ENCODE measurements around the gene ATXN2L.
"Not testable (repeated sequence)": the region's sequence is repeated elsewhere in the genome, so short reads cannot be mapped to it uniquely, and the experiment has no call there.

ATXN2L gene

GRCh38 chr16:28874406-28874805 is 51.6 kb downstream of the ATXN2L start:
- DNase-seq: no peak

GRCh38 chr16:28875134-28876018 is 52.6 kb downstream of the ATXN2L start:
- DNase-seq: no peak

- no peak for DNase-seq
These were observed 53.3 kb downstream of the ATXN2L start for GRCh38 chr16:28876019-28876659.

GRCh38 chr16:28876973-28877654 is 54.3 kb downstream of the ATXN2L start:
- DNase-seq: no peak

- DNase-seq: no peak
These were observed 54.8 kb downstream of the ATXN2L start for GRCh38 chr16:28877655-28878000.

- no peak for DNase-seq
These were observed 55.5 kb downstream of the ATXN2L start, which contains the start of gene ATP2A1 for GRCh38 chr16:28878083-28878926. TSS of gene ATP2A1 (plus strand) at chr16:28878488. CDS start at chr16:28878672, 184 bp downstream.

- peak; percentile 17 for DNase-seq
These were observed 56.6 kb downstream of the ATXN2L start for GRCh38 chr16:28879261-28879840.

- peak; percentile 95 for DNase-seq
These were observed 57.2 kb downstream of the ATXN2L start for GRCh38 chr16:28879841-28880588.

GRCh38 chr16:28880589-28880915 is 57.8 kb downstream of the ATXN2L start:
- DNase-seq: no peak

GRCh38 chr16:28880955-28881354 is 58.2 kb downstream of the ATXN2L start:
- DNase-seq: no peak

GRCh38 chr16:28881565-28881964 is 58.8 kb downstream of the ATXN2L start:
- DNase-seq: not testable (repeated sequence)

- DNase-seq: no peak
These were observed 59.9 kb downstream of the ATXN2L start for GRCh38 chr16:28882551-28883160.

GRCh38 chr16:28883221-28883996 is 60.6 kb downstream of the ATXN2L start:
- DNase-seq: no peak

GRCh38 chr16:28884045-28884444 is 61.2 kb downstream of the ATXN2L start:
- DNase-seq: no peak
